Muscle of leg (tissue), 11 donors: Measurements from ENCODE around the gene NCF1. TPM values are rescaled to one million over a fixed set of nuclear protein-coding genes. Genes with fewer than 3 reads are reported as not detected.
A peak's percentile ranks its signal among the peaks of the same experiment; 100 is the strongest.
"Not testable (repeated sequence)": the region's sequence is repeated elsewhere in the genome, so short reads cannot be mapped to it uniquely, and the experiment has no call there.

Experiments
- DNase-seq: peaks from one replicate; pipeline ENCODE4 v3.0.0; 2013
- H3K27ac ChIP-seq: one replicate; pipeline ENCODE4 v1.5.1; 2013; ENCODE audit warnings: mild to moderate bottlenecking, low read length, control low read depth
- H3K27me3 ChIP-seq: one replicate; pipeline ENCODE4 v1.6.1; 2013; ENCODE audit warnings: low read length; ENCODE audit not compliant: control insufficient read depth, insufficient read depth
- H3K36me3 ChIP-seq: one replicate; pipeline ENCODE4 v1.6.1; 2013; ENCODE audit warnings: low read length; ENCODE audit not compliant: control insufficient read depth, insufficient read depth
- H3K4me1 ChIP-seq: one replicate; pipeline ENCODE4 v1.6.1; 2013; ENCODE audit warnings: low read length; ENCODE audit not compliant: control insufficient read depth, insufficient read depth
- H3K4me3 ChIP-seq: one replicate; pipeline ENCODE4 v1.5.1; 2013; ENCODE audit warnings: low read length, control low read depth
- H3K9me3 ChIP-seq: replicated peaks from 2 replicates; pipeline ENCODE4 v1.6.1; 2013; ENCODE audit warnings: low read depth, low read length; ENCODE audit not compliant: control insufficient read depth
- WGBS: methylation state at CpG from one replicate; pipeline ENCODE4 v1.1.5; 2013; ENCODE audit warnings: missing lambda C conversion rate; ENCODE audit not compliant: insufficient coverage; 5-methylcytosine and 5-hydroxymethylcytosine counted together
- polyA plus RNA-seq, 8 donors: library from polyadenylated mRNA; unstranded; fragments of 120-200 nt; gene quantifications; one replicate each; pipeline versions ENCODE4 v1.2.1 to v1.2.3, GENCODE V29; 2013; ENCODE audit warnings: inconsistent platforms in 1 of 8, low replicate concordance in 1 of 8; ENCODE audit not compliant: insufficient read length in 8 of 8, insufficient read depth in 1 of 8
- total RNA-seq: library from RNA; stranded (reverse); fragments of 120-200 nt; gene quantifications from one replicate; pipeline ENCODE4 v1.2.4, GENCODE V29; 2013

NCF1 gene
- total and polyA plus RNA-seq, 9 donors, result 0.66 to 3.4 (median 1.4) TPM

DNA sequence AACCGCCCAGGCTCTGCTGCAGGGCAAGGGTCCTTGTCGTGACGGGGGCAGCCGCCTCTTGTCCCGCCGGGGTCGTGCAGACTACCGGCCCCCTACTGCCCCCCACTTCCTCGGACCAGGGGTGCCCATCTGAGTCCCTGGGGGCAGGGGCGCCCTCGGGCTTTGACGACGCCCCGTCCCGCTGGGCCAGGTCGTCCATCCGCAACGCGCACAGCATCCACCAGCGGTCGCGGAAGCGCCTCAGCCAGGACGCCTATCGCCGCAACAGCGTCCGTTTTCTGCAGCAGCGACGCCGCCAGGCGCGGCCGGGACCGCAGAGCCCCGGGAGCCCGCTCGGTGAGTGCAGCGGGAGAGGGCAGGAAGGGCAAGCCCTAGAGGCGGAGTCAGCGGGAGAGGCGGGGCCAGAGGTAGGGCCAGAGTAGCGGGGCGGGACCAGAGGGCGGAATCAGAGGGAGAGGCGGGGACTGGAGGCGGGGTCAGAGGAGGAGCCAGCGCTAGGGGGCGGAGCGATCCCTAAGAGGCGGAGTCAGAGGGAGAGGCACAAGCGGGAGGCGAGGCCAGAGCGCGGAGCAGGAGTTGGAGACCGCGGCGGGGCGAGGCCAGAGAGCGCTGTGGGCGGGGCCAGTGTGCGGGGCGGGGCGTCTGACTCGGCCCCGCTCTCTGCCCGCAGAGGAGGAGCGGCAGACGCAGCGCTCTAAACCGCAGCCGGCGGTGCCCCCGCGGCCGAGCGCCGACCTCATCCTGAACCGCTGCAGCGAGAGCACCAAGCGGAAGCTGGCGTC lies 14.7 kb downstream of the NCF1 start:
- not testable (repeated sequence) for H3K27me3 ChIP-seq, H3K4me1 ChIP-seq, H3K9me3 ChIP-seq, H3K4me3 ChIP-seq, H3K36me3 ChIP-seq, H3K27ac ChIP-seq
- peak; percentile 88 for DNase-seq
- WGBS, result 3% methylated on average over 10 of the region's 82 CpGs

DNA sequence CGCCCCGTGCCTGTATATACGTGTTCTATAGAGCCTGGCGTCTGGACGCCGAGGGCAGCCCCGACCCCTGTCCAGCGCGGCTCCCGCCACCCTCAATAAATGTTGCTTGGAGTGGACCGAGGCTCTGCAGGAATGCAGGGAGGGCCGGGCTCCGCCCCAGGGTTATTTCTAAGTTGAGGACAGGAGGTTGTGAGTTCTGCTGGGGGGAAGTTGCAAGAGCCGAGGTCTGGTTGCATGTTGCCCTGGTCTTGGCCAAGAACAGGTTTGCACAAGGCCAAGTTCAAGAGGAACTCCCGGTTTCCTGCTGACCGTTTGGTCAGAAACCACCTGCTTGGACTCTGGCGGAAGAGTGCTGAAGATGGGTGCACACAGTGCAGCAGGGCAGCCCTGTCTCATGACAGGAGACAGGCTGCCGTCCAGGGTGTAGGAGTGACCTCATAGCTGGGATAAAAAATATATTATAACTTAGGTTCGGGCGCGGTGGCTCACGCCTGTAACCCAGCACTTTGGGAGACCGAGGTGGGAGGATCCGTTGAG lies 15.5 kb downstream of the NCF1 start:
- no CpG with 5 or more reads among the region's 24 CpGs for WGBS
- not testable (repeated sequence) for H3K9me3 ChIP-seq, H3K4me3 ChIP-seq, H3K36me3 ChIP-seq, H3K4me1 ChIP-seq, DNase-seq, H3K27me3 ChIP-seq, H3K27ac ChIP-seq

DNA sequence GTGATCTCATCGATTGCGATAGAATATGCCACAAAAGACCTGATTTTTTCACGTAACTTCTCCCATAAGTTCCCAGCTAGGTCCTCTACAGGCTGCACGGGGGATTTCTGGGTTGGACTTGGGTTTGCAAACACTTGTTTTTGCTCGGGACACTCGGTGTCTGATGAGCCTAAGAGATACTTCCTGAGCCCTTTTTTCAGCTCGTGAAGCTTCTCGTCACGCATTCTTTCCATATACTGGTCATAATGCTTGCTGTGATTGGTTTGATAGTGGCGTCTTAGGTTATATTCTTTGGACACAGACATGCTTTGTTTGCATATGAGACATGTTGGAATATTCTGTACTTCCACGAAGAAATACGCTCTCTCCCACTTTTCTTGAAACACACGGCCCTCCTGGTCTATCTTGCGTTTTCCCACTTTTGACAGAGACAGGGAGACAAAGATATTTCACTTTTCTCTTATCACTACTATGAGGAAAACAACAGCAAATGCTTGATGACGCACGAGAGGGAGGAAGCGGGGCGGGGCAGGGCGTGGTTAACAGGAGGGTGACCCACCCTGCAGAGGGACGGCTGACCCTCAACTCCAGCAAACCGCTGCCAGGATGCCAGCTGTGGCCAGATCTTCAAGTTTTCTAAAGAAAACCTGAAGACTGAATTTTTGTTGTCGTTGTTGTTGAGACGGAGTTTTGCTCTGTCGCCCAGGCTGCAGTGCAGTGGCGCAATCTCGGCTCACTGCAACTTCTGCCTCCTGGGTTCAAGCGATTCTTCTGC lies 24.2 kb downstream of the NCF1 start:
- no CpG with 5 or more reads among the region's 27 CpGs for WGBS
- H3K36me3 ChIP-seq, H3K27ac ChIP-seq, H3K4me3 ChIP-seq, H3K9me3 ChIP-seq, H3K4me1 ChIP-seq, DNase-seq, H3K27me3 ChIP-seq: not testable (repeated sequence)

- not testable (repeated sequence) for H3K4me1 ChIP-seq
Measured at GRCh38 chr7:74798644-74799043, 24.8 kb downstream of the NCF1 start.

DNA sequence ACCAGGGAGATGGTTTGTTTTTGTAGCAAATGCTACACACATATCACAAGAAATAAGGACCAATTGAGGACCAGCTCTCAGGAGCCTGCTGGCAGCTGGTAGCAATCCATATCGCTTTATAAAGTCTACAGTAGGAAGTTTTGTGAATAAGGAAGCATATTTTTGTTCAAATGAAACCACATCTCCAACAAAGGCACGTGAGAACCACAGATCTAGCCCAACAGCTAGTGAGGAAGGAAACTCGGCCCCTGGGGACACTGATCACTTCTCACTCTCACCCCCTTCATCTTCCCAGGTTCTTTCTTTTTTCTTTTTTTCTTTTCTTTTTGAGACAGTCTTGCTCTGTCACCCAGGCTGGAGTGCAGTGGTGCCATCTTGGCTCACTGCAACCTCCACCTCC lies 42.1 kb downstream of the NCF1 start:
- H3K27ac ChIP-seq, H3K4me1 ChIP-seq, H3K9me3 ChIP-seq, H3K4me3 ChIP-seq, DNase-seq, H3K36me3 ChIP-seq, H3K27me3 ChIP-seq: not testable (repeated sequence)
- no CpG with 5 or more reads among the region's 3 CpGs for WGBS

More at GRCh38 chr7:74798644-74799043, 24.8 kb downstream of the NCF1 start:
- not testable (repeated sequence) for H3K27me3 ChIP-seq, H3K4me3 ChIP-seq, DNase-seq, H3K9me3 ChIP-seq, H3K36me3 ChIP-seq, H3K27ac ChIP-seq
- no CpG with 5 or more reads among the region's 4 CpGs for WGBS

- no CpG with 5 or more reads among the region's 23 CpGs for WGBS
- DNase-seq, H3K27ac ChIP-seq, H3K9me3 ChIP-seq, H3K27me3 ChIP-seq, H3K4me3 ChIP-seq, H3K36me3 ChIP-seq, H3K4me1 ChIP-seq: not testable (repeated sequence)
Measured at GRCh38 chr7:74820146-74820805, 46.5 kb downstream of the NCF1 start.

GRCh38 chr7:74821259-74821658 lies 47.4 kb downstream of the NCF1 start:
- not testable (repeated sequence) for H3K9me3 ChIP-seq, H3K27me3 ChIP-seq, H3K36me3 ChIP-seq, DNase-seq, H3K27ac ChIP-seq, H3K4me3 ChIP-seq, H3K4me1 ChIP-seq
- no CpG with 5 or more reads among the region's 5 CpGs for WGBS

GRCh38 chr7:74829959-74830358 lies 56.1 kb downstream of the NCF1 start:
- not testable (repeated sequence) for DNase-seq, H3K4me1 ChIP-seq, H3K36me3 ChIP-seq, H3K27me3 ChIP-seq, H3K4me3 ChIP-seq, H3K27ac ChIP-seq, H3K9me3 ChIP-seq
- WGBS, result no CpG with 5 or more reads among the region's 4 CpGs

GRCh38 chr7:74830411-74830810 lies 56.6 kb downstream of the NCF1 start:
- not testable (repeated sequence) for H3K27ac ChIP-seq, H3K9me3 ChIP-seq, H3K36me3 ChIP-seq, H3K4me1 ChIP-seq, H3K27me3 ChIP-seq, DNase-seq, H3K4me3 ChIP-seq
- WGBS, result no CpG with 5 or more reads among the region's 4 CpGs
